SK-N-MC (cell line): Measurements from ENCODE around the gene GPR132.

Experiments used
- EZH2 ChIP-seq: fragments of 200-600 bp; sonication (generic); IDR thresholded peaks from one replicate; pipeline ENCODE4 v1.6.1; 2017; ENCODE audit warnings: antibody characterized with exemption
- POLR2AphosphoS5 ChIP-seq: IDR thresholded peaks from 2 replicates; pipeline ENCODE4 v1.6.1; 2012; ENCODE audit warnings: mild to moderate bottlenecking, low read depth, low read length, borderline replicate concordance

- TF ChIP-seq EZH2 (no peak), POLR2AphosphoS5 (no peak)
Observed at GRCh38 chr14:105022276-105022670, 43.0 kb downstream of the GPR132 start.
